RKO (cell line): ENCODE measurements around the gene NPBWR2.

Source experiments
- DNase-seq: peaks from one replicate; pipeline ENCODE4 v3.0.0-alpha.2; 2016; ENCODE audit warnings: low spot score

Gene NPBWR2

DNA sequence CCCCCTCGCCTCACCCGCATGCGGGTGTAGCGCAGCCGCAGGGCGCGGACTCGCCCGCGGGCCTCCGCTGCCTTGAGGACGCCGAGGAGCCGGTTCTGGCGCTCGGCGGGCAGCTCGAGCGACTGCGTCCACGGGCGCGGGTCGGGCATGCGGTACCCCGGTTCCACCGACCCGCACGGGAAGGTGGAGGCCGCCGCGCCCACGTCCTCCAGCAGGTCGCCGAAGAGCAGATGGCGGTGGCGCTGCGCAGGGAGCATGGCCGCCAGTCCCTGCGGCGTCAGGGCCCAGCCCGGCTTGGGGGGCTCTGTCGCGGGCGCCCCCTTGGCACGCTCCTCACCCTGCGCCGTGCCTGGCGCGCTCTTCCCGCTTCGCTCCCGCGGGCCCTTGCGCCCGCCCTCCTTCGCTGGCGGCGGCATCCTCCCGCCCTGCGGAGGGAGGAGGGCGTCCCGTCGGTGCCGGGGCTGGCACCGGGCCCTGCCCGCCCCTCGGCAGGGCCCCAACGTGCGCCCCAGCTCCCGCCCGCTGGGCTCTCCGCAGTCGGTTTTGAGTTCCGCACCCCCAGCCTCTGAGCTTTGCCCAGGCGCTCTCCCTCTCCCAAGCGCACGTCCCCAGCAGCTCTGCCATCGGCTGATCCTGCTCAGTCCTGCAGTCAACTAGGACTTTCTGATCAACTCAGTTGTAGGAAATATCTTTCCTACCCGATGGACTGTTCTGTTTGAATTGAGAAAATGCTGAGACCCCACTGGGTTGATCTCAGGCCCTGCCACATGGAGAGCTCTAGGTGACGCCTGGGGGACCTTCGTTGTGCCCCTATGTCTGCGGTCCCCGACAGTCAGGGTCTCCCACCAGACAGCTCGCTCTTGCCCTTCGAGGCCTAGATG lies 23.3 kb downstream of the NPBWR2 start, which contains the start of gene LKAAEAR1:
TSS of gene LKAAEAR1 (minus strand) at position 595 of the 881 bp plus-strand sequence. CDS start at position 416, 179 bp downstream.
- no peak for DNase-seq

DNA sequence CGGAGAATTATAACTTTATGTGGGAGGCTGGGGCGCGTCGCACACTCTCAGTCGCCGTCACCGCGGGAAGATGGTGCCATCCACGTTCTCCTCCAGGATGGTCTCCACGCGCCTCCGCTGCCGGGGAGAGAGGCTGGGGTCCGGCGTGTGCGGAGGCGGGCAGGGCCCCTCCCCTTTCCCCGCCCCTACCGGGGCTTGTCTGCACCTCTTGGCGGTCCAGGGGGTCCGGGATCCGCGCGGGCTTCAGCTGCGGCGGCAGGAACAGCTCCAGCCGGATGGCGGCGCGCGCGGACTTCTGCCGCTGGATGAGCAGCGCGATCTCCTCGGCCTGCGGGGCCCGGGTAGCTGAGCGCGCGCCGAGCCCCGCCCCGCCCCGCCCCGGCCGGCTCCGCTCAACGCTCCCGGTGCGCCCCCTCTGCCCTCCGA lies 24.0 kb downstream of the NPBWR2 start:
- DNase-seq = no peak

- DNase-seq = no peak
Measured at GRCh38 chr20:64082820-64083377, 24.5 kb downstream of the NPBWR2 start.

DNA sequence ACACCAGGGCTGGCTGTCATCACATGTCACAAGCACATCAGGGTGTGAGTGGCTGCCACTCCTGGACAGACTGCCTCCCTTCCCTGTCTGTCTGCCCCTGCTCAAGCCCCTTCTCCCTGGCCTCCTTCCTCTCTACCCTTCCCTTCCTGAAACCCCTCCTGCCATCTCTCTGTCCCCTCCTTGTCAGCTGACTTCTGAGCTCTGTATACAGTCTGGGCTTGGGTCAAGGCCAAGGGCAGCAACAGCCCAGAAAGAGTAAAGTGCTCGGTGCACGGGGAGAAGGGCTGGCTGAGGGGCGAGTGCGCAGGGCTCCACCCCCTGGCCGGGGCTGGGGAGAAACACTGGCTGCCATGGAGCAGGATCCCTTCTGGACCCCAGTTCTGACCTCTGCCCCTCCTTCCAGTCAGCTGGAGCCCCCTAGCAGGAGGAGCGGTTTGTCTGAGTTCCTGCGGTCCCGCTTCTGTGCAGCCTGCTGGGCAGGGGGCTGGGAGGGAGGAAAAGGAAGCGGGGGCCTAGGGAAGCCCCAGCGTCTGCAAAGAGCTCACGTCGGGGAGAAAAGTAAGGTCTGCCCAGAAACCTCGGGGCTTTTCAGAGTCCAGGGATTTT lies 25.1 kb downstream of the NPBWR2 start:
- no peak for DNase-seq

- DNase-seq = no peak
Measured at GRCh38 chr20:64081624-64081964, 25.8 kb downstream of the NPBWR2 start.

- no peak for DNase-seq
Measured at GRCh38 chr20:64080813-64081623, 26.3 kb downstream of the NPBWR2 start.

DNA sequence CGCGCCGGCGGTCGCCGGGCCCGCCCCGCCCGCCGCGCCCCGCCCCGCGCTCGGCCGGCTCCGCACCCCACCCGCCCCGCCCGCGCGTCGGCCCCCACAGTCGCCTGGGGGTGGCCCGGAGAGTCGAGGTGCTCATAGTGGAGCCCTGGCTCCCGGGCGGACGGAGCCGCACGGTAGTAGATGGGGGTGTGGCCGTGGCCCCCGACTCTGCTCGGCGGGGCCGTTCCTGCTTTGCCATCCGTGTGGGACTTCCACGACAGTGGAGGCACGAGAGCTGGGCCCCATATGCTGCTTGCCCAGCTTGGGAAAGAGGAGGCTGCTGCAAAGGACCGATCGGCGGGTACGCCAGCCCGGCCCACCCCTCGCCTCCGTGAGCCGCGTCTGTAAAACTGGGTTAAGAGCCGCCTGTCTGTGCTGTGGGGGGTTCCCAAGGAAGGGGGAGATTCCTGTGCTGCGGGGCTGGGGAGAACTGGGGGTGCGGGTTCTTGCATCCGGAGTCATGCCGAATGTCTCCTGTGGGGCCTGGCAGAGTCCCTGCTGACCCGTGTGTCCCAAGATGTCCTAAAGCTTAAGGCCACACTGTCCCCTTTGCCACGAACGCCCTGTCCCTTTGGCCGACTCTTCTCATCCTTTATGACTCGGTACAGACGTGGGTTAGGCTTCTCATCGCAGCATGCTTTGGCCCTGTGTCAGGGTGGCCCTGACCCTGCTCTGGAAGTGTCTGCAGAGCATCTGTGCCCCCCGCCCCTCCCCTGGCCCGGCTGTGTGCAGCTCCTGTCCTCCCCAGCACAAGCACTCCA lies 27.2 kb downstream of the NPBWR2 start, which contains the start of gene OPRL1:
TSS of gene OPRL1 (plus strand) at position 70 of the 800 bp plus-strand sequence. CDS start 12,639 bp downstream, outside the sequence.
- peak; percentile 58 for DNase-seq

DNA sequence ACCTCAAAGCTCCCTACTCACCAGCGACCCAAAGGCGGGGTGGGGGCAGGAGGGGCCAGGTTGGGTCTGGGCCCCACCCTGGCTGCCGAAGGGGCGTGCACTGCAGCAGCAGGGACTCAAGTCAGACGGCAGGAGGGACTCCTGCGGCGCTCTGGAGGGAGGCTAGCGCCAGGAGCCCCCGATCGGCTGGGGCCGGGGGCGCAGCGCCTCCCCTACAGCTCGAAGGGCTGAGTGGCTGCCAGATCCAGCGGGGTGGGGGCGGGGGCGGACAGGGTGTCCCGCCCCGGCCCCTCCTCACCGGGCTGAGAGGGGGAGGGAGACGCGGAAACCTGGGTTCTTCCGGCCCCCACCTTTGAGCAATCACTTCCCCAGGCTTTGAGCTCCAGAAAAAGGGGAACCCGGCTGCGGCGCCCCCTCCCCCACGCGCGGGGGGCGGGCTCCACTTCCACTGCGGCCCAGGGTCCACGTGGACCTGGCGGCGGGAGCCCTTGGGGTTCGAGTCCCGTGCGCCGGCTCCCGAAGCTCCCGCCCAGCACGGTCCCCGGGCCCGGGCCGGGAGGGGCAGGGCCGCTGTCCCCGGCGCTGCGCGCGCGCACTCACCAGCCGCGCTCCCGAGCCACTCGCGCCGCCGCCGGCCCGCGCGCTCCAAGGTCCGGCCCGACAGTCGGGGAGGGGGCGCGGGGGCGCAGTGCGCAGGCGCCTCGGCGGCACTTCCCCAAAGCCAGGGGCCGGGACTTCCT lies 27.9 kb downstream of the NPBWR2 start, which contains the start of gene RGS19:
TSS of gene RGS19 (minus strand) at position 246 of the 740 bp plus-strand sequence. CDS start 2,632 bp downstream, outside the sequence.
- peak; percentile 91 for DNase-seq

DNA sequence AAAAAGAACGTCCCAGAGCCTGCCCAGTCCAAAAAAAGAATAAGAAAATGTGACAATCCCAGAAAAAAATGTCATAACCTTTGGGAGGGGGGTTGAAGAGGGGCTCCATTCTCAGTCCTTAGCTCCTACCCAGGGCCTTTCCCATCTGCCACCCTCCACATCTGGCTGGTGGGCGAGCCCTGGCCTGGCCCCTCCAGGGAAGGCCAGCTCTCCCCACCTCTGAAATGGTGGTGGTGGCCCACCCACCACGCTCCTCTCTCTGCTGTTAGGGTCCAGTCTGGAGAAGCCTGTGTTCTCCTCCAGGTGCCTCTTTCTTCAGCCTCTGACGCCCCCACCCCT lies 28.5 kb downstream of the NPBWR2 start:
- no peak for DNase-seq

- DNase-seq = no peak
Measured at GRCh38 chr20:64077876-64078551, 29.4 kb downstream of the NPBWR2 start.

DNA sequence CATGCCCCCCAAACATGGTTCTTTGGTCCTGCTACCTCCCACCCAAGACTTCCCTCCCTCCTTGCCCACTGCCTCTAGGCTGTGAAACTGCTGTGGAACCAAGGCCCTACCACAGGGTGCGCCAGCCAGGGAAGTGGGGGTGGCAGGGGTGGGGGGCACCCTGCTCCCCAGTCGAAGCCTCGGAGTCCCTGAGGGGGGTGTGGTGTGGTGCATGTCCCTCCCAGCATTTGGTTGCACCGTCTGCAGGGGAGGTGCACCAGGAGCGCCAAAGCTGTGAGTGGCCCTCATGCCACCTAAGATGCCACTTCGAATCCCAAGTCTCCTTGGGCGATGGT lies 29.9 kb downstream of the NPBWR2 start:
- no peak for DNase-seq

DNA sequence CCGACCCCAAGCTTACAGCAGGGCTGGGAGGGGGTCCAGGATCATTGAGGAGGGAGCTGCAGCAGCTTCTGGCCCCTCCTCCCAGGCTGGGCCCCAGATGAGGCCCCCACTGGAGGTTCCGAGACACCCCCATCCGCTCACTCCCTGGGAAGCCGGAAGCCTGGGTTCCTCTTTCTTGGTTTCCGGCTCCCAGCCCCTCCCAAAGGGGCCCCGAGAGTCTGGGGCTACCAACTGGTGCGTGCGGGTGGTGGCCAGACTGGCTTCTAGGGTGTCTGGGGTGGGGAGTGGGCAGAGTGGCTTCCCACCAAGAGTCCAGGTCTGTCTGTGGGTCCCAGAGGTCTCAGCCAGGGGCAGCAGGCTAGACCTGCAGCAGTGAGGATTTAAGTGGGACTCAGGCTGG lies 30.3 kb downstream of the NPBWR2 start:
- no peak for DNase-seq

DNA sequence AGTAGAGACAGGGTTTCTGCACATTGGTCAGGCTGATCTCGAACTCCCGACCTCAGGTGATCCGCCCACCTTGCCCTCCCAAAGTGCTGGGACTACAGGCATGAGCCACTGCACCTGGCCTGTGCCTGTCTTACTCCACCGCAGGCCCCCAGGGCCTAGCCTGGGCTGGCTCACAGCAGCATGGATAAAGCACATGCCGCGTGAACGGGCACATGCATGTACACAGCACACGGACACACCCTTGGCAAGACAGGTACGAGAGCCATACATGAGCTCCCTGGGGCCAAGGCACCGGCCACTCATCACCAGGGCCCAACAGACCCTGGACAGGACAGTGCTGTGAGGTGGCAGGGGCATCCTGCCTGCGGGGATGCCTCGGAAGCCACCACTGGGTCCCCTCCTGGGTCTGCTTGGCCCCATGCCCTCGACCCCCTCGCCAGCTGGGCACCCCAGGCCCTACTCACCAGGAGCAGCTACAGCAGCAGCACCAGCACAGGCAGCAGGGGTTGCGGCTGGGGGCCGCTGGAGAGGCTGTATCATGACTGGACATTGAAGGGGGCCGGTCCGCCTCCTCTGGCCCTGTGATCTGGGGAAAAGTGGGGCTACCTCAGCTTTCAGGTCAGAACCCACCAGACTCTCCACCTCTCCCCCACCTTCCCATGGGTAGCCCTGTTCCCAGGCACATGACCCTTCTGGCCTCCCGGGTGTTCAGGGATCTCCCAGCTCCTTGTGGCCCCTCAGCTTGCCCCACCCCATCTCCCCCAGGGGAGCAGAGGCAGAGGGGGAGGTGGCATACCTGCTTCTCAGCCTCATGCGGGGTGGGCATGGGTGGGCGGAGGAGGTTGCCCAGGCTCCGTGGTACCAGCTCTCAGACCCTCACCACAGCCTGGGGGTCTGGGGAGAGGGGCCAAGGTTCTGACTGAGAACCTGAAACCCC lies 31.0 kb downstream of the NPBWR2 start:
- DNase-seq = no peak

DNA sequence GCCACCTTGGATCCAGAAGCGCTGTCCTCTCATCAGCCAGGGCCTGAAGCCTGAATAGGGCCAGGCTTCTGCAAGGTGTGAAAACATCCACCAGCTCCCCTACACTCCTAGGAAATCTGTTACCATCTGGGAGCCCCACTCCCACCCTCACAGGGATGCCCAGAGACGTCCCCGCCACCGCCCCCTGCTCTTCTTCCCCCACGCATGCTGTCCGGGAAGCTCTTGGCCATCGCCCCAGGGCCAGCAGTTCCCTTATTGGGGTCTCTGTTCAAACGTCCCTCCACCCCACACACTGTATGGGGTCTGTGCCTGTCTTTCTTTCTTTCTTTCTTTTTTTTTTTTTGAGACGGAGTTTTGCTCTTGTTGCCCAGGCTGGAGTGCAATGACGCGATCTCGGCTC lies 31.8 kb downstream of the NPBWR2 start:
- no peak for DNase-seq

GRCh38 chr20:64074963-64075362 lies 32.4 kb downstream of the NPBWR2 start:
- no peak for DNase-seq

DNA sequence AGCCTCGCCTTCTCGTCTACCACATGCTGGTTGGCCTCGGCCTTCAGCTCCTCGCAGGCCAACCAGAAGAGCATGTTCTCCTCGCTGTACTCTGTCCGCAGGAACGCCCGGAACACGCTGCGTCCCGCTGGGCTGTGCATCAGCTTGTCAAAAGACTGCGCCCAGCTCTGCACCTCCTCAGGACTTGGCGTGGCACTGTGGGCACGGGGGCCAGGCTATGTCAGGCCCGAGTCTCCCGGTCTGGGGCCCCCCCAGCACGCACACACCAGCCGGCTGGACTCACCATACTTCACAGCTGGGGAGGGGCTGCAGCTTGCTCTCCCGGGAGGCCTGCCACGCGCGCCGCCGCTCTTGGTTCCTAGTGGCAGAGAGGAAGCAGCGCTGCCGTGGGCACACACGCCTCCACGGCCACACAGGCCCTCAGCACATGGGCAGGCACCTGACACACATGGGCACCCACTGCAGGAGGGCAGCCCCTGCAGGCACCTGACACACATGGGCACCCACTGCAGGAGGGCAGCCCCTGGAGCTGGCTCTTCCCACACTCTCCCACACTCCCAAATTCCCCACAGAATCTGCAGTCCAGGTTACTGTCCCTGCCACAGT lies 33.1 kb downstream of the NPBWR2 start:
- DNase-seq = no peak

DNA sequence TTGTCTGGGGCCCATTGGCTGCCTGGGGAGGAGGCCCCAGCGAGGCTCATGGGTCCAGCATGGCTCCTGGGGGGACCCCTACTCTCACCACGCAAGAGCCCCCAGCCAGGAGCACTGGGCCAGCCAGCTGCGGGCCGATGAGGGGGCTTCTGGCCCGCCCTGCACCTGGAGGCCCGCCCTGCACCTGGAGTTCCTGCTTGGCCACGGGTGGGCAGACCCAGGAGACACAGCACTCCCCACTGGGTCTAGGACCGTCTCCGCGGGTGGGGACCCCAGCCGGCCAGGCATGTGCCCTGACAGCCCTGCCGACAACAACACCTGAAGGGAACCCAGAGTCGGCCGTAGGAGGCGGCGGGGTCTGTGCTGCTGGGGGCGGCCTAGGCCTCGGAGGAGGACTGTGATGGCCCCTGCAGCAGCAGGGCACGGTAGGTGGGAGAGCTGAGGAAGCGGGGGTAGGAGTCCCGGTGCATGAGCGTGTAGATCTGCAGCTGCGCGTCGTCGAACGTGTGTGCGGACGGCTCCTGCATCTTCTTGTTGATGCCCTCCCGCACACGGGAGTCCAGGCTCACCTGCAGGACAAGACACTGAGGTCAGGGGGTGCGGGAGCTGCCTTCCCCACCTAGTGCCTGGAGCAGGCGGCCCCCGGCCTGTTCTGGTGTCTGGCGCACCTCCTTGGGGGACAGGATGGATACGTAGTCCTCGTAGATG lies 33.7 kb downstream of the NPBWR2 start:
- DNase-seq = no peak

DNA sequence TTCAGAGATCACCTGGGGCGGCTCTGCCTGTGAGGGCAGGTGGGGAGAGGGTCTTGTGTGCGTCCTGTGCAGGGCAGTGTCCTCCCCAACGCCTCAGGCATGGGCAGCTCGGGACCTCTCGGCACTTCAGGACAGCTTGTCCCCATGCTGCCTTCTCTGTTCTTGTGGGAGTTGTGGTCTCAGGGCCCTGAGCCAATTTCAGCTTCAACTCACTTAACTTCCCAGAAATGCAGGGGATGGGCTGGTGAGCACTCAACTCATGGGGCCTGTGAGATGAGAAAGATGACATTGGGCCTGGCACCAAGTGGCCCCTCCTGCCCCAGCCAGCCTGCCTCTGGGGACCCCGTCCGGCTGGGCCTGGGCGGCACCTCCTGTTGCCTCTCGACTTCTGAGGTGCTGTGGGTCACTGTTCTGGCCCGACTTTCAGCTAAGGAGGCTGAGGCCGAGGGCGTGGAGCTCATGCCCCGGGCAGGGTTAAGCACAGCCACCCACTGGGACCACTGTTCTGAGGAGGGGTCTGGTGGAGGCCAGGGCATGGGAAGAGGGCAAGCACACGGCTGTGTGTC lies 34.8 kb downstream of the NPBWR2 start:
- no peak for DNase-seq
